ENCODE results near the gene FABP7.

FABP7 gene

GRCh38 chr6:122770835-122771601, 8.5 kb upstream of the FABP7 start:
- no peaks in the 10 kb centered on the region for H3K4me1 ChIP-seq (ENCODE audit: control insufficient read depth, insufficient read depth, low read length)
- no peak overlapping the region for H3K27ac ChIP-seq (ENCODE audit: low read depth, low read length)
- H3K36me3 ChIP-seq (ENCODE audit: control insufficient read depth, insufficient read depth, low read length) = no peaks in the 10 kb centered on the region
- no peak overlapping the region for H3K9ac ChIP-seq (ENCODE audit: low read length)
- H3K4me3 ChIP-seq (ENCODE audit: low read length) = no peak overlapping the region
- H3K27me3 ChIP-seq (ENCODE audit: control insufficient read depth, insufficient read depth, low read length) = no peaks in the 10 kb centered on the region

DNA sequence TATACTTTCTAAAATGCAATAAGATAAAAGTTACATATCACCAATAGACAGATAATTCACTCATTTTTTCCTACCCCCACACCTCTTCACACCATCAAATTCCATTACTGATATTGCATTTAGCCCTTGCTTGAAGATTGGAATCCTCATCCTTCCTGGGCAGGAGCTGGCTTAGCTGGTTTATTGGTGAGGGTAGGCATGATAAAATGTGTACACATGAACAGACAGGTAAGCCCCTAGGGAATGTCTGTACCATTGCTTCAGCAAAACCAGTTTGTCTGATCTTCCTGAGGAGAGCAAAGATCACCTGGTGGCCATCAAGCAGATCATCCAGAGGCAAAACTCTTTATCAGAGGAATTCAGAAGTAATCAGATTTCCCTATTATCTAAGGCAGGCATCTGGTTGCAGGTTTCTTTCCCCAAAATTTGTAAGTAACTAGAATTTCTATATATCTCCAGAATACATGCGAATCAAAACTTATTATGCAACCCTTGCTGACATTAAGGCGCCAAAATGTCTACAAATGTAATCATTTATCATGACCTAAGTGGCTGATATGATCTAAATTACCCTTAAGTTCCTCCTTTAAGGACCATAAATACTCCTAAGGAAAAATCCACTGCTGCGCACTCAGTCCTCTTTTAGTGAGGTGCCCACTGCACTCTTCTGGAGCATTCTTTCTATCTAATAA, 6.6 kb upstream of the FABP7 start:
- Histone ChIP-seq H3K27me3 (ENCODE audit: control insufficient read depth, insufficient read depth, low read length) (no peaks in the 10 kb centered on the region), H3K4me1 (ENCODE audit: control insufficient read depth, insufficient read depth, low read length) (no peaks in the 10 kb centered on the region), H3K9ac (ENCODE audit: low read length) (no peak overlapping the region), H3K27ac (ENCODE audit: low read depth, low read length) (no peak overlapping the region), H3K4me3 (ENCODE audit: low read length) (no peak overlapping the region), H3K36me3 (ENCODE audit: control insufficient read depth, insufficient read depth, low read length) (no peaks in the 10 kb centered on the region)

- H3K4me1 ChIP-seq (ENCODE audit: control insufficient read depth, insufficient read depth, low read length) = no peaks in the 10 kb centered on the region
- no peak overlapping the region for H3K27ac ChIP-seq (ENCODE audit: low read depth, low read length)
- H3K36me3 ChIP-seq (ENCODE audit: control insufficient read depth, insufficient read depth, low read length) = no peaks in the 10 kb centered on the region
- no peak overlapping the region for H3K9ac ChIP-seq (ENCODE audit: low read length)
- no peaks in the 10 kb centered on the region for H3K27me3 ChIP-seq (ENCODE audit: control insufficient read depth, insufficient read depth, low read length)
- H3K4me3 ChIP-seq (ENCODE audit: low read length) = no peak overlapping the region
Measured at GRCh38 chr6:122775975-122776374, 3.5 kb upstream of the FABP7 start.

GRCh38 chr6:122778302-122778701, 1.2 kb upstream of the FABP7 start:
- Histone ChIP-seq H3K4me1 (ENCODE audit: control insufficient read depth, insufficient read depth, low read length) (no peaks in the 10 kb centered on the region), H3K27me3 (ENCODE audit: control insufficient read depth, insufficient read depth, low read length) (no peaks in the 10 kb centered on the region), H3K4me3 (ENCODE audit: low read length) (no peak overlapping the region), H3K36me3 (ENCODE audit: control insufficient read depth, insufficient read depth, low read length) (no peaks in the 10 kb centered on the region), H3K27ac (ENCODE audit: low read depth, low read length) (no peak overlapping the region), H3K9ac (ENCODE audit: low read length) (no peak overlapping the region)

GRCh38 chr6:122778985-122779661, 393 bp upstream of the FABP7 start:
- H3K4me3 ChIP-seq (ENCODE audit: low read length) = no peak overlapping the region
- no peak overlapping the region for H3K9ac ChIP-seq (ENCODE audit: low read length)
- no peaks in the 10 kb centered on the region for H3K36me3 ChIP-seq (ENCODE audit: control insufficient read depth, insufficient read depth, low read length)
- no peak overlapping the region for H3K27ac ChIP-seq (ENCODE audit: low read depth, low read length)
- no peaks in the 10 kb centered on the region for H3K27me3 ChIP-seq (ENCODE audit: control insufficient read depth, insufficient read depth, low read length)
- no peaks in the 10 kb centered on the region for H3K4me1 ChIP-seq (ENCODE audit: control insufficient read depth, insufficient read depth, low read length)

DNA sequence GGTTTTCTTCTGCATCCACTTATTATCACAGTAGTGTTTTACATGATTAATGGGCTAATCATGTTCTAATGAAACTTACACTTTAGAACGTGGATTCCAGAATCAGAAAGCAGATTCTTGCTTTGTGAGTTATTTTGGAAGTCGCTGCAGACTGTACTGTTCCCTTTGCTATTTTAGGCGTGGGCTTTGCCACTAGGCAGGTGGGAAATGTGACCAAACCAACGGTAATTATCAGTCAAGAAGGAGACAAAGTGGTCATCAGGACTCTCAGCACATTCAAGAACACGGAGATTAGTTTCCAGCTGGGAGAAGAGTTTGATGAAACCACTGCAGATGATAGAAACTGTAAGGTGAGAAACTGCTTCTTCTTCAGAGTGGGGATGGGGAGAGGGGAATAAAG, 598 bp downstream of the FABP7 start:
- no peak overlapping the region for H3K27ac ChIP-seq (ENCODE audit: low read depth, low read length)
- no peak overlapping the region for H3K4me3 ChIP-seq (ENCODE audit: low read length)
- no peaks in the 10 kb centered on the region for H3K4me1 ChIP-seq (ENCODE audit: control insufficient read depth, insufficient read depth, low read length)
- no peak overlapping the region for H3K9ac ChIP-seq (ENCODE audit: low read length)
- no peaks in the 10 kb centered on the region for H3K36me3 ChIP-seq (ENCODE audit: control insufficient read depth, insufficient read depth, low read length)
- no peaks in the 10 kb centered on the region for H3K27me3 ChIP-seq (ENCODE audit: control insufficient read depth, insufficient read depth, low read length)

GRCh38 chr6:122781716-122782115, 2.2 kb downstream of the FABP7 start:
- no peak overlapping the region for H3K9ac ChIP-seq (ENCODE audit: low read length)
- H3K36me3 ChIP-seq (ENCODE audit: control insufficient read depth, insufficient read depth, low read length) = no peaks in the 10 kb centered on the region
- no peaks in the 10 kb centered on the region for H3K27me3 ChIP-seq (ENCODE audit: control insufficient read depth, insufficient read depth, low read length)
- H3K4me1 ChIP-seq (ENCODE audit: control insufficient read depth, insufficient read depth, low read length) = no peaks in the 10 kb centered on the region
- H3K27ac ChIP-seq (ENCODE audit: low read depth, low read length) = no peak overlapping the region
- no peak overlapping the region for H3K4me3 ChIP-seq (ENCODE audit: low read length)

DNA sequence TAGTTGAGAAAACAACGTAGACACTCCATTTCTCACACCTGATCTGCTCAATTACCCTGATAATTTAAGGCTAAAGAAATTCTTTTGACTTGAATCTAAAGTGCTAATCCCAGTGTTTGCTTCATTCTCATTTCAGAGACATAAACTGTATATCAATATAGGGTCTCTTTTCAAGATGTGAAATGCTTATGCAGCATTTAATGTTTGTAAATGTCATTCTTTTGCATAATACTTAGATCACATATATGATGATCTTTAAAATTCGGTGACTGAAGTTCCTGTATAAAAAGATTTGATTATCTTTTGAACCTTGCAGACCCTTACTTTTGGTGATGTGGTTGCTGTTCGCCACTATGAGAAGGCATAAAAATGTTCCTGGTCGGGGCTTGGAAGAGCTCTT, 3.9 kb downstream of the FABP7 start:
- no peak overlapping the region for H3K27ac ChIP-seq (ENCODE audit: low read depth, low read length)
- no peaks in the 10 kb centered on the region for H3K27me3 ChIP-seq (ENCODE audit: control insufficient read depth, insufficient read depth, low read length)
- no peak overlapping the region for H3K9ac ChIP-seq (ENCODE audit: low read length)
- no peak overlapping the region for H3K4me3 ChIP-seq (ENCODE audit: low read length)
- no peaks in the 10 kb centered on the region for H3K36me3 ChIP-seq (ENCODE audit: control insufficient read depth, insufficient read depth, low read length)
- H3K4me1 ChIP-seq (ENCODE audit: control insufficient read depth, insufficient read depth, low read length) = no peaks in the 10 kb centered on the region

DNA sequence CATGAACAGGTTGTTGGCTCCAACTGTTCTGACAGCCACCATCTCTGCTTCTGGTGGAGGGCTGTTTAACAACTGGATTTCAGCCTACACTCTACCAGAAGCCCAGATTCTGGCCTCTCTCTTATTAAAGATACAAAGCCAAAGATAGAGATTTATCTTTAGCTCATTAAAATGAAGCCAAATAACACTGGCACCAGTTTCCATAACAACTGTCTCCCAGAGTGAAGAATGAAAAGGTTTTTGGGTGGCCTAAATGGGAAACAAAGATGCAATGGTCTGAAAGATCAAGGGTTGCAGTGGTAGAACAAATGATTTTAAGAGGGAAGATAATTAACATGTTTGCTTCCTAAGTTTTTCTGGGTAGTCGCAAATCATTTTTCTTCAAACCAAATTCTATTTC, 6.4 kb downstream of the FABP7 start:
- no peak overlapping the region for H3K27ac ChIP-seq (ENCODE audit: low read depth, low read length)
- H3K4me1 ChIP-seq (ENCODE audit: control insufficient read depth, insufficient read depth, low read length) = peaks cover 4% of the 10 kb centered on the region
- no peaks in the 10 kb centered on the region for H3K36me3 ChIP-seq (ENCODE audit: control insufficient read depth, insufficient read depth, low read length)
- H3K4me3 ChIP-seq (ENCODE audit: low read length) = no peak overlapping the region
- no peaks in the 10 kb centered on the region for H3K27me3 ChIP-seq (ENCODE audit: control insufficient read depth, insufficient read depth, low read length)
- H3K9ac ChIP-seq (ENCODE audit: low read length) = no peak overlapping the region

DNA sequence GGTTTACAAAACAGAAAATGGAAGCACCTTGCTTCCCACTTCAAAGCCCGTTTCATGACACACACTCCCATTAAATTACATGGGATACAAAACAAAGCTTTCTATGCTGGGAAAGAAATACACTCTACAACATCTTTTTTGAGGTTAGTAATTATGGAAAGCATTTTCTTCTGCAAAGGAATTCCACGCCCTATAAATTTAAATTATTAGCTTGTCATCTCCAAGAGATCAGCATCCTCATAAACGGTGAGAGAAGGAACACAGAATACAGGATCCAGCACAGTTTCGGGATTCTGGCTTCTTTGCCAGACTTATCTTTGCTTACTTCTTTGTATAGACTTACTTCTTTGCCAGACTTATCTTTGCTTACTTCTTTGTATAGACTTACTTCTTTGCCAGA, 8.2 kb downstream of the FABP7 start:
- no peak overlapping the region for H3K27ac ChIP-seq (ENCODE audit: low read depth, low read length)
- H3K4me1 ChIP-seq (ENCODE audit: control insufficient read depth, insufficient read depth, low read length) = peaks cover 4% of the 10 kb centered on the region
- H3K9ac ChIP-seq (ENCODE audit: low read length) = no peak overlapping the region
- no peaks in the 10 kb centered on the region for H3K27me3 ChIP-seq (ENCODE audit: control insufficient read depth, insufficient read depth, low read length)
- H3K36me3 ChIP-seq (ENCODE audit: control insufficient read depth, insufficient read depth, low read length) = no peaks in the 10 kb centered on the region
- no peak overlapping the region for H3K4me3 ChIP-seq (ENCODE audit: low read length)

DNA sequence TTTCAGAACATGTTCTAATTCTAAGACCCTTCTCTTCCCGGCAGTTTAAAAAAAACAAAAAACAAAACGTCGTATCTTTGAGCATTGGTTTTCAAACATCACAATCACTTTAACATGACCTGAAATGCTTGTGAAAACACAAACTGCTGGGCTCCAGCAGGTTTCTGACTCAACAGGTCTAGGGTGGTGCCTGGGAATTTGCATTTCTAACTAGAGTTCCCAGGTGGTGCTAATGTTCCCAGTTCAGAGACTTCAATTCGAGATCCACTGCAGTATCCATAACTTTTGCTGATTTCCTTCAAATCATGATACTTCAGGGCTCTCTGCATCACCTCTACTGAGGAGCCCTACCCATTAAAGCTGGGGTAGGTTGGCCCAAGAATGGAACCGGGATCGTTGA, 8.7 kb downstream of the FABP7 start:
- H3K4me1 ChIP-seq (ENCODE audit: control insufficient read depth, insufficient read depth, low read length) = peaks cover 4% of the 10 kb centered on the region
- H3K27me3 ChIP-seq (ENCODE audit: control insufficient read depth, insufficient read depth, low read length) = no peaks in the 10 kb centered on the region
- H3K27ac ChIP-seq (ENCODE audit: low read depth, low read length) = no peak overlapping the region
- H3K4me3 ChIP-seq (ENCODE audit: low read length) = no peak overlapping the region
- no peaks in the 10 kb centered on the region for H3K36me3 ChIP-seq (ENCODE audit: control insufficient read depth, insufficient read depth, low read length)
- H3K9ac ChIP-seq (ENCODE audit: low read length) = no peak overlapping the region

GRCh38 chr6:122788663-122789181, 9.2 kb downstream of the FABP7 start:
- peak overlapping the region; percentile 86 for H3K27ac ChIP-seq (ENCODE audit: low read depth, low read length)
- peaks cover 4% of the 10 kb centered on the region for H3K4me1 ChIP-seq (ENCODE audit: control insufficient read depth, insufficient read depth, low read length)
- no peaks in the 10 kb centered on the region for H3K36me3 ChIP-seq (ENCODE audit: control insufficient read depth, insufficient read depth, low read length)
- H3K9ac ChIP-seq (ENCODE audit: low read length) = peak overlapping the region; percentile 95
- peak overlapping the region; percentile 84 for H3K4me3 ChIP-seq (ENCODE audit: low read length)
- H3K27me3 ChIP-seq (ENCODE audit: control insufficient read depth, insufficient read depth, low read length) = no peaks in the 10 kb centered on the region

All from rectal smooth muscle tissue (tissue), 1 donor.